HG03457 (cell line): ENCODE measurements around the gene RAI1.

Source experiments
- ATAC-seq: cut with Tn5 transposase; IDR thresholded peaks from one replicate; pipeline ENCODE4 v1.9.1; 2021; ENCODE audit warnings: moderate number of reproducible peaks; ENCODE audit not compliant: unreplicated experiment

RAI1 gene

GRCh38 chr17:17822616-17823015 is 141.4 kb downstream of the RAI1 start:
- ATAC-seq: no peak

- peak; percentile 60 for ATAC-seq
Measured at GRCh38 chr17:17823433-17824118, 142.3 kb downstream of the RAI1 start.

- no peak for ATAC-seq
Measured at GRCh38 chr17:17824119-17824782, 143.0 kb downstream of the RAI1 start.

- ATAC-seq: no peak
Measured at GRCh38 chr17:17824783-17825614, 143.7 kb downstream of the RAI1 start.

GRCh38 chr17:17826342-17826713 is 145.1 kb downstream of the RAI1 start:
- no peak for ATAC-seq

GRCh38 chr17:17826942-17827785 is 145.9 kb downstream of the RAI1 start:
- ATAC-seq: no peak

GRCh38 chr17:17827826-17828621 is 146.8 kb downstream of the RAI1 start:
- no peak for ATAC-seq

GRCh38 chr17:17830269-17830567 is 149.0 kb downstream of the RAI1 start:
- no peak for ATAC-seq

- no peak for ATAC-seq
Measured at GRCh38 chr17:17830740-17831207, 149.5 kb downstream of the RAI1 start.

GRCh38 chr17:17831208-17832031 is 150.2 kb downstream of the RAI1 start:
- no peak for ATAC-seq

- no peak for ATAC-seq
Measured at GRCh38 chr17:17832032-17832363, 150.7 kb downstream of the RAI1 start.

- no peak for ATAC-seq
Measured at GRCh38 chr17:17833658-17834357, 152.6 kb downstream of the RAI1 start.

- ATAC-seq: no peak
Measured at GRCh38 chr17:17834974-17835373, 153.7 kb downstream of the RAI1 start.

- no peak for ATAC-seq
Measured at GRCh38 chr17:17835415-17836249, 154.4 kb downstream of the RAI1 start.

- ATAC-seq: peak; percentile 50
Measured at GRCh38 chr17:17836250-17836817, 155.1 kb downstream of the RAI1 start.

- ATAC-seq: peak; percentile 26
Measured at GRCh38 chr17:17836818-17837379, 155.6 kb downstream of the RAI1 start, which contains the start of gene SREBF1. TSS of gene SREBF1 (minus strand) at chr17:17836986. CDS start at chr17:17836817, 169 bp downstream.

- ATAC-seq: no peak
Measured at GRCh38 chr17:17837380-17837821, 156.1 kb downstream of the RAI1 start.
